Measurements from ENCODE around the gene LUC7L.
"Not testable (repeated sequence)": the region's sequence is repeated elsewhere in the genome, so short reads cannot be mapped to it uniquely, and the experiment has no call there.

The LUC7L gene

GRCh38 chr16:228151-228851 is 948 bp downstream of the LUC7L start:
- no peak for DNase-seq

GRCh38 chr16:220021-220420 is 9.2 kb downstream of the LUC7L start:
- no peak for DNase-seq

- DNase-seq, result no peak
Observed at GRCh38 chr16:212999-213398, 16.2 kb downstream of the LUC7L start.

GRCh38 chr16:211631-212180 is 17.5 kb downstream of the LUC7L start:
- DNase-seq, result not testable (repeated sequence)

GRCh38 chr16:209359-209758 is 19.9 kb downstream of the LUC7L start:
- not testable (repeated sequence) for DNase-seq

GRCh38 chr16:204046-204445 is 25.2 kb downstream of the LUC7L start:
- not testable (repeated sequence) for DNase-seq

- no peak for DNase-seq
Observed at GRCh38 chr16:203246-203645, 26.0 kb downstream of the LUC7L start.

GRCh38 chr16:200388-200787 is 28.9 kb downstream of the LUC7L start:
- no peak for DNase-seq

GRCh38 chr16:194516-194915 is 34.7 kb downstream of the LUC7L start:
- no peak for DNase-seq

GRCh38 chr16:193441-193840 is 35.8 kb downstream of the LUC7L start:
- no peak for DNase-seq

GRCh38 chr16:192686-193085 is 36.6 kb downstream of the LUC7L start:
- no peak for DNase-seq

GRCh38 chr16:191831-192230 is 37.4 kb downstream of the LUC7L start:
- DNase-seq, result no peak

GRCh38 chr16:189604-190186 is 39.6 kb downstream of the LUC7L start:
- DNase-seq, result no peak

GRCh38 chr16:188674-189073 is 40.6 kb downstream of the LUC7L start:
- DNase-seq, result no peak

- no peak for DNase-seq
Observed at GRCh38 chr16:187330-187729, 41.9 kb downstream of the LUC7L start.

GRCh38 chr16:185691-186090 is 43.6 kb downstream of the LUC7L start:
- no peak for DNase-seq

GRCh38 chr16:185213-185612 is 44.0 kb downstream of the LUC7L start:
- no peak for DNase-seq

- no peak for DNase-seq
Observed at GRCh38 chr16:183005-183404, 46.2 kb downstream of the LUC7L start.

- DNase-seq, result no peak
Observed at GRCh38 chr16:181565-182021, 47.7 kb downstream of the LUC7L start.

- DNase-seq, result peak; percentile 56
Observed at GRCh38 chr16:180681-181564, 48.3 kb downstream of the LUC7L start.

- no peak for DNase-seq
Observed at GRCh38 chr16:180101-180675, 49.1 kb downstream of the LUC7L start, which contains the start of gene HBQ1. Gene HBQ1, plus strand, starts transcription at chr16:180459. Its CDS starts 28 bp downstream, at chr16:180487.

GRCh38 chr16:179211-180092 is 49.8 kb downstream of the LUC7L start:
- DNase-seq, result no peak

Measured in NCI-H2029 (cell line).